HG02623 (cell line): Measurements from ENCODE around the gene HSP90AB1.

ENCODE experiments used
- ATAC-seq: cut with Tn5 transposase; IDR thresholded peaks from one replicate; pipeline ENCODE4 v1.9.1; 2021; ENCODE audit warnings: moderate library complexity; ENCODE audit not compliant: unreplicated experiment

Gene HSP90AB1

GRCh38 chr6:44253307-44254101 is 6.6 kb downstream of the HSP90AB1 start:
- ATAC-seq: no peak

- ATAC-seq: no peak
Observed at GRCh38 chr6:44254191-44255104, 7.5 kb downstream of the HSP90AB1 start.

- ATAC-seq: no peak
Observed at GRCh38 chr6:44255105-44255808, 8.4 kb downstream of the HSP90AB1 start.

- no peak for ATAC-seq
Observed at GRCh38 chr6:44255871-44256774, 9.2 kb downstream of the HSP90AB1 start.

- no peak for ATAC-seq
Observed at GRCh38 chr6:44256775-44257024, 9.8 kb downstream of the HSP90AB1 start.

- ATAC-seq: peak; percentile 55
Observed at GRCh38 chr6:44257025-44257752, 10.3 kb downstream of the HSP90AB1 start, which contains the start of gene SLC35B2. TSS of gene SLC35B2 (minus strand) at chr6:44257528. CDS start at chr6:44257410, 118 bp downstream.

- ATAC-seq: peak; percentile 7
Observed at GRCh38 chr6:44257753-44258324, 10.9 kb downstream of the HSP90AB1 start.

GRCh38 chr6:44258325-44258863 is 11.5 kb downstream of the HSP90AB1 start:
- ATAC-seq: no peak

GRCh38 chr6:44258921-44259320 is 12.0 kb downstream of the HSP90AB1 start:
- ATAC-seq: no peak

- no peak for ATAC-seq
Observed at GRCh38 chr6:44260011-44260410, 13.1 kb downstream of the HSP90AB1 start.

GRCh38 chr6:44260451-44261297 is 13.8 kb downstream of the HSP90AB1 start:
- ATAC-seq: no peak

GRCh38 chr6:44261581-44261980 is 14.7 kb downstream of the HSP90AB1 start:
- no peak for ATAC-seq

GRCh38 chr6:44262467-44263353 is 15.8 kb downstream of the HSP90AB1 start:
- no peak for ATAC-seq

GRCh38 chr6:44263354-44264100 is 16.6 kb downstream of the HSP90AB1 start:
- no peak for ATAC-seq

GRCh38 chr6:44264154-44265006 is 17.5 kb downstream of the HSP90AB1 start:
- peak; percentile 20 for ATAC-seq
